Brain microvascular endothelial cell (primary cell): ENCODE results near the gene MBOAT7.
"Not testable (repeated sequence)": the region's sequence is repeated elsewhere in the genome, so short reads cannot be mapped to it uniquely, and the experiment has no call there.

Experiments
- DNase-seq: peaks from one replicate; pipeline ENCODE4 v3.0.0-alpha.2; 2020
- H3K27ac ChIP-seq: fragments of 250-450 bp; sonication (Bioruptor Pico); 2 replicates; pipeline ENCODE4 v1.5.1; 2020; ENCODE audit warnings: mild to moderate bottlenecking, moderate library complexity
- H3K27me3 ChIP-seq: fragments of 250-450 bp; sonication (Bioruptor Pico); replicated peaks from 2 replicates; pipeline ENCODE4 v1.5.1; 2020; ENCODE audit warnings: mild to moderate bottlenecking
- H3K36me3 ChIP-seq: fragments of 250-450 bp; sonication (Bioruptor Pico); replicated peaks from 2 replicates; pipeline ENCODE4 v1.5.1; 2020; ENCODE audit warnings: mild to moderate bottlenecking
- H3K4me3 ChIP-seq: 2 replicates; pipeline ENCODE4 v1.5.1; 2011; ENCODE audit warnings: low read depth, mild to moderate bottlenecking, control low read depth, low read length, moderate library complexity
- CTCF ChIP-seq: IDR thresholded peaks from 2 replicates; pipeline ENCODE4 v1.5.1; 2011; ENCODE audit warnings: low read depth, mild to moderate bottlenecking, moderate library complexity, low read length, control low read depth, inconsistent platforms; ENCODE audit errors: missing control alignments
- in situ Hi-C: cut with HindIII; loops from 2 replicates; pipeline ENCODE4 v1.10.0; 2017; ENCODE audit warnings: low sequenced_read_pairs, low pct_ligation_motif_present

Gene MBOAT7

GRCh38 chr19:54188215-54188871 lies 1.0 kb downstream of the MBOAT7 start:
- no peaks in the 10 kb centered on the region for H3K27me3 ChIP-seq
- peak overlapping the region; percentile 71 for H3K4me3 ChIP-seq
- no peak for TF ChIP-seq CTCF
- no peaks in the 10 kb centered on the region for H3K36me3 ChIP-seq
- H3K27ac ChIP-seq, result peak overlapping the region; percentile 66
- DNase-seq, result peak; percentile 60
- in situ Hi-C loops, result no loop called here

GRCh38 chr19:54186934-54187381 lies 2.4 kb downstream of the MBOAT7 start:
- Histone ChIP-seq H3K36me3 (peaks cover 3% of the 10 kb centered on the region), H3K27me3 (no peaks in the 10 kb centered on the region), H3K27ac (no peak overlapping the region), H3K4me3 (no peak overlapping the region)
- no peak for TF ChIP-seq CTCF
- in situ Hi-C loops, result no loop called here
- DNase-seq, result no peak

- in situ Hi-C loops, result no loop called here
- no peak for TF ChIP-seq CTCF
- Histone ChIP-seq H3K27ac (no peak overlapping the region), H3K36me3 (peaks cover 3% of the 10 kb centered on the region), H3K4me3 (no peak overlapping the region), H3K27me3 (no peaks in the 10 kb centered on the region)
- DNase-seq, result no peak
Measured at GRCh38 chr19:54186351-54186750, 3.0 kb downstream of the MBOAT7 start.

DNA sequence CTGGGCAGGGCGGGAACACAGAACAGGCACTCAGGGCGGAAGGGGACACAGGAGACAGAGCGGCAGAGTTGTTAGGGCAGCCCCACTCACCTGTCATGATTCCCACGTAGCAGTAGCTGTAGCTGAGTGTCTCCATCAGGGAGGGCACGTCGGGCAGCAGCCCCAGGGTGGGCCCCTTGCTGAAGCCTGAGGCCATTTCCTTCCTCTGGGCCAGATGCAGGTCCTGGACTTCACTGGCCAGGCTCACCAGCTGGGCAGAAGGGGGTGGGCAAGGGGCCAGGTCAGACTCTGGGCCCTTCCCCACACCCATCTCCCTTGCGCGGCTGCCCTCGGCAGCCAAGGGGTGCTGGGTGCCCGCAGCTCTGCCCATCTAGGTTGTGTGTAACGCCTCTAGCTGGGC lies 5.9 kb downstream of the MBOAT7 start:
- H3K4me3 ChIP-seq, result no peak overlapping the region
- in situ Hi-C loops, result no loop called here
- no peak overlapping the region for H3K27ac ChIP-seq
- DNase-seq, result no peak
- no peak for TF ChIP-seq CTCF
- no peaks in the 10 kb centered on the region for H3K27me3 ChIP-seq
- H3K36me3 ChIP-seq, result peaks cover 25% of the 10 kb centered on the region

DNA sequence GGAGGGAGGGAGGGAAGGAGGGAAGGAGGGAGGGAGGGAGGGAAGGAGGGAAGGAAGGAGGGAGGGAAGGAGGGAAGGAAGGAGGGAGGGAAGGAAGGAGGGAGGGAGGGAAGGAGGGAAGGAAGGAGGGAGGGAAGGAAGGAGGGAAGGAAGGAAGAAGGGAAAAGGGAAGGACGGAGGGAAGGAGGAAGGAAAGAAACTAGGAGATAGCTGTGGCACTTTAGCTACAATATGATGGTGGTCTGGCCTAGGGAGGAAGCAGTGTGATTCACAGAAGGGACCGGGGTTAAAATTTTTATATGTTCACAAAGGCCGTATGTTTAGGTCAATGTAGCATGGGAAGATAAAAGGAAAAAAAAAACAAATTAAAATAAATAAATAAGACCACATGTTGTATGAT lies 7.5 kb downstream of the MBOAT7 start:
- H3K4me3 ChIP-seq, in situ Hi-C loops, H3K27me3 ChIP-seq, DNase-seq, H3K27ac ChIP-seq: not testable (repeated sequence)
- peaks cover 31% of the 10 kb centered on the region for H3K36me3 ChIP-seq

DNA sequence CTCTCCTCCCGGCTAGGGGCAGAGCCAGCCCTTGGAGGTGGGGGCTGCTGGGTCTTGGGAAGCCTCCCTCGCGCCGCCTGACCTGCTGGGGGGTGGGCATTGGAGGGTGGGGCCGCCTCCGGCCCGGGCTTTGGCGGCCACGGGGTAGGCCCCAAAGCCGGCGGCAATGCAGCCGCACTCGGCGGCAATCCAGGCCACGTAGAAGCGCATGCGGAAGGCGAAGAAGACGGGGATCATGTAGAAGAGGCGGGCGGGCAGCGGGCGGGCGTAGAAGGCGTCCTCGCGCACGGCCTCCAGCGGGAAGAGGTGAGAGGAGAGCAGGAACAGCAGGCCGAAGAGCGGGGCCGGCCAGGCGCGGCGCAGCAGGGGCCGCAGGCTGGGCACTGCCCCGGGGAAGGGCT lies 8.7 kb downstream of the MBOAT7 start:
- peak overlapping the region; percentile 20 for H3K27ac ChIP-seq
- H3K4me3 ChIP-seq, result no peak overlapping the region
- in situ Hi-C loops, result no loop called here
- H3K27me3 ChIP-seq, result no peaks in the 10 kb centered on the region
- no peak for TF ChIP-seq CTCF
- H3K36me3 ChIP-seq, result peaks cover 40% of the 10 kb centered on the region
- no peak for DNase-seq
